Endothelial cell of umbilical vein (primary cell): Measurements from ENCODE around the gene INAVA. TPM values are rescaled to one million over a fixed set of nuclear protein-coding genes. Genes with fewer than 3 reads are reported as not detected.

ENCODE experiments used
- BruUV-seq: library from RNA; stranded (reverse); fragments of 400-500 nt; replicated peaks from 2 replicates; lab custom pipeline; 2021; lab: Mats Ljungman, UMichigan
- CTCF ChIA-PET: fragments of 300-600, 350-600 bp; sonication (Branson Sonifier 250); formaldehyde crosslinking; loops from one replicate; lab custom pipeline; 2021; ENCODE audit warnings: antibody characterized with exemption, inconsistent platforms; lab: Charles Lee
- POLR2A ChIA-PET: fragments of 300-600, 350-600 bp; sonication (Branson Sonifier 250); formaldehyde crosslinking; loops from one replicate; lab custom pipeline; 2021; ENCODE audit warnings: antibody characterized with exemption, inconsistent platforms; lab: Charles Lee
- DNase-seq: peaks from one replicate; pipeline ENCODE4 v3.0.0-alpha.2; 2011; ENCODE audit warnings: low read depth, low spot score
- FAIRE-seq: peaks from 2 replicates; lab custom pipeline; 2011; peaks lifted over from hg19 to GRCh38; lab: Jason Lieb, UNC
- H2AFZ ChIP-seq: 2 replicates; pipeline ENCODE4 v1.6.0; 2012; ENCODE audit warnings: low read depth, low read length, control low read depth, inconsistent platforms
- H3K27ac ChIP-seq: 2 replicates; pipeline ENCODE4 v1.5.1; 2011; ENCODE audit warnings: low read depth, mild to moderate bottlenecking, control low read depth, low read length, moderate library complexity; ENCODE audit not compliant: insufficient read depth
- H3K27me3 ChIP-seq, 2 experiments: 2 replicates each; pipeline versions ENCODE4 v1.6.0 to v1.6.1; 2011; ENCODE audit warnings: low read length in 2 of 2, mixed read lengths in 1 of 2; ENCODE audit not compliant: control insufficient read depth in 2 of 2, insufficient read depth in 2 of 2
- H3K36me3 ChIP-seq, 2 experiments: 2 replicates in 1 of 2; 3 replicates in 1 of 2; pipeline ENCODE4 v1.5.1; 2011; ENCODE audit warnings: low read length in 2 of 2, mild to moderate bottlenecking in 1 of 2, moderate library complexity in 1 of 2; ENCODE audit not compliant: control insufficient read depth in 2 of 2, insufficient read depth in 2 of 2; ENCODE audit errors: extremely low read depth in 1 of 2
- H3K4me1 ChIP-seq: 3 replicates; pipeline ENCODE4 v1.5.1; 2011; ENCODE audit warnings: mild to moderate bottlenecking, low read length; ENCODE audit not compliant: control insufficient read depth, insufficient read depth; ENCODE audit errors: extremely low read depth
- H3K4me2 ChIP-seq: 2 replicates; pipeline ENCODE4 v1.6.1; 2011; ENCODE audit warnings: low read length, control low read depth, mixed read lengths; ENCODE audit not compliant: insufficient read depth
- H3K4me3 ChIP-seq, 3 experiments: fragments of 200-600 bp in 1 of 3; sonication (generic), shearing (Covaris generic) in 1 of 3; replicated peaks in 1 of 3; 2 replicates each; pipeline ENCODE4 v1.5.1; 2011 to 2016; ENCODE audit warnings: control low read depth in 3 of 3, low read length in 3 of 3, mild to moderate bottlenecking in 2 of 3, inconsistent platforms in 1 of 3, low read depth in 1 of 3, moderate library complexity in 1 of 3; ENCODE audit not compliant: insufficient read depth in 1 of 3
- H3K79me2 ChIP-seq: 2 replicates; pipeline ENCODE4 v1.6.0; 2012; ENCODE audit warnings: low read length, inconsistent platforms; ENCODE audit not compliant: control insufficient read depth, insufficient read depth
- H3K9ac ChIP-seq: replicated peaks from 2 replicates; pipeline ENCODE3; 2011; ENCODE audit warnings: low read length, control low read depth; ENCODE audit not compliant: insufficient read depth; ENCODE audit errors: extremely low read depth
- H3K9me1 ChIP-seq: replicated peaks from 3 replicates; pipeline ENCODE4 v1.6.0; 2011; ENCODE audit warnings: mild to moderate bottlenecking, low read length; ENCODE audit not compliant: control insufficient read depth, insufficient read depth; ENCODE audit errors: extremely low read depth
- H3K9me3 ChIP-seq: replicated peaks from 2 replicates; pipeline ENCODE4 v1.5.1; 2012; ENCODE audit warnings: low read length, inconsistent platforms; ENCODE audit not compliant: control insufficient read depth, insufficient read depth
- H4K20me1 ChIP-seq: replicated peaks from 2 replicates; pipeline ENCODE3; 2011; ENCODE audit warnings: mild to moderate bottlenecking, low read length; ENCODE audit not compliant: control insufficient read depth, insufficient read depth; ENCODE audit errors: extremely low read depth
- CTCF ChIP-seq, 2 donors: IDR thresholded peaks; 1 replicate in 1 of 2; 2 replicates in 1 of 2; pipeline ENCODE4 v1.5.1; 2011; ENCODE audit warnings: low read length in 2 of 2, mild to moderate bottlenecking in 2 of 2, moderate library complexity in 2 of 2, control low read depth in 1 of 2, inconsistent platforms in 1 of 2, low read depth in 1 of 2; ENCODE audit not compliant: insufficient read depth in 1 of 2; ENCODE audit errors: extremely low read depth in 1 of 2
- EZH2 ChIP-seq: IDR thresholded peaks from 2 replicates; pipeline ENCODE4 v1.6.1; 2012; ENCODE audit warnings: borderline replicate concordance, low read depth, mild to moderate bottlenecking, moderate library complexity, low read length, inconsistent platforms; ENCODE audit not compliant: severe bottlenecking
- FOS ChIP-seq: IDR thresholded peaks from 2 replicates; pipeline ENCODE4 v1.6.1; 2011; ENCODE audit warnings: mild to moderate bottlenecking, low read length, moderate library complexity, borderline replicate concordance; ENCODE audit not compliant: insufficient read depth
- GATA2 ChIP-seq: IDR thresholded peaks from 2 replicates; pipeline ENCODE4 v1.7.0; 2011; ENCODE audit warnings: low read depth, mild to moderate bottlenecking, moderate library complexity, mixed read lengths, low read length; ENCODE audit not compliant: insufficient read length, insufficient read depth
- JUN ChIP-seq: IDR thresholded peaks from 2 replicates; pipeline ENCODE4 v1.6.1; 2011; ENCODE audit warnings: borderline replicate concordance, low read depth; ENCODE audit not compliant: insufficient read length, insufficient read depth
- MAX ChIP-seq: IDR thresholded peaks from 2 replicates; pipeline ENCODE4 v1.6.1; 2011; ENCODE audit not compliant: insufficient read depth, insufficient read length
- MYC ChIP-seq: IDR thresholded peaks from one replicate; pipeline ENCODE4 v1.6.1; 2011; ENCODE audit warnings: mild to moderate bottlenecking, low read depth, low read length
- POLR2A ChIP-seq: IDR thresholded peaks from 2 replicates; pipeline ENCODE4 v1.6.1; 2012; ENCODE audit warnings: low read depth, mild to moderate bottlenecking, control low read depth, low read length
- POLR2AphosphoS5 ChIP-seq: IDR thresholded peaks from 2 replicates; pipeline ENCODE4 v1.6.1; 2012; ENCODE audit warnings: low read depth, mild to moderate bottlenecking, control low read depth, low read length, moderate library complexity; ENCODE audit not compliant: insufficient read depth
- dilution Hi-C: fragments of 300-500 bp; cut with MboI; formaldehyde crosslinking; loops from one replicate; pipeline ENCODE4 v1.15.0; 2019; ENCODE audit warnings: low sequenced_read_pairs; ENCODE audit not compliant: extremely low pct_ligation_motif_present
- intact Hi-C: fragments of 100-400 bp; cut with micrococcal nuclease; formaldehyde crosslinking; loops from one replicate; pipeline ENCODE4 v1.10.0; 2022
- polyA plus RNA-seq, 4 experiments: library from polyadenylated mRNA; depleted of rRNA in 3 of 4; stranded (reverse) in 3 of 4; unstranded in 1 of 4; fragments of >200 nt; gene quantifications; 2 replicates each; pipeline versions ENCODE4 v1.2.1 to v1.2.3, GENCODE V29; 2011 to 2012; ENCODE audit warnings: missing spikeins in 1 of 4
- total RNA-seq: library from RNA; stranded (reverse); gene quantifications from 2 replicates; pipeline ENCODE4 v1.2.3, GENCODE V29; 2021

Gene INAVA
- total and polyA plus RNA-seq, 2 donors (not counting 3 experiments of a cell fraction or from before 2014, with no cell fraction given): 0.42 TPM; not detected in 1

- Histone ChIP-seq H3K9me1 (no peaks in the 10 kb centered on the region), H3K4me2 (no peak overlapping the region), H3K4me1 (no peaks in the 10 kb centered on the region), H3K79me2 (no peaks in the 10 kb centered on the region), H3K4me3 (no peak overlapping the region), H3K36me3 (no peaks in the 10 kb centered on the region), H4K20me1 (no peaks in the 10 kb centered on the region), H3K27me3 (no peaks in the 10 kb centered on the region), H3K27ac (no peak overlapping the region), H3K9ac (no peak overlapping the region), H3K9me3 (no peaks in the 10 kb centered on the region), H2AFZ (no peak overlapping the region)
- no peak for DNase-seq
- ChIA-PET CTCF (interaction anchor here (1.4 kb wide), 1 partner anchor 294 kb away, joined by 4 read pairs; no protein-coding TSS in a partner anchor), POLR2A (no interaction called here)
- TF ChIP-seq MAX: no peak
- TF ChIP-seq CTCF (IDR thresholded peaks at IDR 0.05; ENCODE audit: extremely low read depth in 1 of 2, insufficient read depth in 1 of 2, low read depth in 1 of 2, low read length in 2 of 2): peak; percentile 16 to 29
- dilution Hi-C loops: no loop called here
- FAIRE-seq: no peak
- no TSS peak for BruUV-seq
- intact Hi-C loops: no loop called here
Measured at GRCh38 chr1:200916152-200916551, 21.5 kb downstream of the INAVA start.

- Histone ChIP-seq H4K20me1 (no peaks in the 10 kb centered on the region), H3K4me2 (no peak overlapping the region), H3K79me2 (no peaks in the 10 kb centered on the region), H3K9me1 (no peaks in the 10 kb centered on the region), H3K9ac (no peak overlapping the region), H3K36me3 (no peaks in the 10 kb centered on the region), H3K27ac (no peak overlapping the region), H3K27me3 (no peaks in the 10 kb centered on the region), H3K4me3 (no peak overlapping the region), H2AFZ (no peak overlapping the region), H3K4me1 (no peaks in the 10 kb centered on the region), H3K9me3 (no peaks in the 10 kb centered on the region)
- no TSS peak for BruUV-seq
- TF ChIP-seq GATA2: no peak
- TF ChIP-seq CTCF (IDR thresholded peaks at IDR 0.05; ENCODE audit: extremely low read depth in 1 of 2, insufficient read depth in 1 of 2, low read depth in 1 of 2, low read length in 2 of 2): no peak
- TF ChIP-seq MYC: no peak
- no peak for TF ChIP-seq JUN
- no peak for TF ChIP-seq FOS
- no peak for TF ChIP-seq EZH2
- no peak for TF ChIP-seq MAX
- TF ChIP-seq POLR2A: no peak
- TF ChIP-seq POLR2AphosphoS5: no peak
- FAIRE-seq (no peak), DNase-seq (no peak)
- CTCF ChIA-PET: no interaction called here
- intact Hi-C loops (no loop called here), dilution Hi-C loops (no loop called here)
- POLR2A ChIA-PET: no interaction called here
Measured at GRCh38 chr1:200916681-200917080, 22.0 kb downstream of the INAVA start.
